GM12864 (cell line): ENCODE results near the gene SLC7A11.
"Not testable (repeated sequence)": the region's sequence is repeated elsewhere in the genome, so short reads cannot be mapped to it uniquely, and the experiment has no call there.

Experiments used
- DNase-seq: peaks from one replicate; pipeline ENCODE4 v3.0.0-alpha.2; 2011; ENCODE audit warnings: low read depth
- H3K4me3 ChIP-seq: 2 replicates; pipeline ENCODE4 v1.5.1; 2011; ENCODE audit warnings: mild to moderate bottlenecking, low read depth, low read length, control low read depth
- TF ChIP-seq, protein P1 (sequence below): IDR thresholded peaks from 2 replicates; pipeline ENCODE4 v1.5.1; 2011; ENCODE audit warnings: low read depth, mild to moderate bottlenecking, moderate library complexity, low read length, control low read depth, inconsistent platforms; ENCODE audit errors: missing control alignments

Gene SLC7A11

GRCh38 chr4:138238521-138239292 lies 3.4 kb downstream of the SLC7A11 start:
- H3K4me3 ChIP-seq: no peak overlapping the region; the same call in 1 of the 2 replicates

GRCh38 chr4:138237132-138237531 lies 5.0 kb downstream of the SLC7A11 start:
- not testable (repeated sequence) for H3K4me3 ChIP-seq

More at GRCh38 chr4:138238521-138239292, 3.4 kb downstream of the SLC7A11 start:
- no peak for DNase-seq
- TF ChIP-seq, protein P1, sequence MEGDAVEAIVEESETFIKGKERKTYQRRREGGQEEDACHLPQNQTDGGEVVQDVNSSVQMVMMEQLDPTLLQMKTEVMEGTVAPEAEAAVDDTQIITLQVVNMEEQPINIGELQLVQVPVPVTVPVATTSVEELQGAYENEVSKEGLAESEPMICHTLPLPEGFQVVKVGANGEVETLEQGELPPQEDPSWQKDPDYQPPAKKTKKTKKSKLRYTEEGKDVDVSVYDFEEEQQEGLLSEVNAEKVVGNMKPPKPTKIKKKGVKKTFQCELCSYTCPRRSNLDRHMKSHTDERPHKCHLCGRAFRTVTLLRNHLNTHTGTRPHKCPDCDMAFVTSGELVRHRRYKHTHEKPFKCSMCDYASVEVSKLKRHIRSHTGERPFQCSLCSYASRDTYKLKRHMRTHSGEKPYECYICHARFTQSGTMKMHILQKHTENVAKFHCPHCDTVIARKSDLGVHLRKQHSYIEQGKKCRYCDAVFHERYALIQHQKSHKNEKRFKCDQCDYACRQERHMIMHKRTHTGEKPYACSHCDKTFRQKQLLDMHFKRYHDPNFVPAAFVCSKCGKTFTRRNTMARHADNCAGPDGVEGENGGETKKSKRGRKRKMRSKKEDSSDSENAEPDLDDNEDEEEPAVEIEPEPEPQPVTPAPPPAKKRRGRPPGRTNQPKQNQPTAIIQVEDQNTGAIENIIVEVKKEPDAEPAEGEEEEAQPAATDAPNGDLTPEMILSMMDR: no peak

GRCh38 chr4:138236037-138236436 lies 6.1 kb downstream of the SLC7A11 start:
- H3K4me3 ChIP-seq: no peak overlapping the region

More at GRCh38 chr4:138237132-138237531, 5.0 kb downstream of the SLC7A11 start:
- DNase-seq: not testable (repeated sequence)

GRCh38 chr4:138235419-138235952 lies 6.7 kb downstream of the SLC7A11 start:
- TF ChIP-seq, protein P1: no peak
- no peak for DNase-seq

More at GRCh38 chr4:138236037-138236436, 6.1 kb downstream of the SLC7A11 start:
- TF ChIP-seq, protein P1: no peak
- DNase-seq: no peak

DNA sequence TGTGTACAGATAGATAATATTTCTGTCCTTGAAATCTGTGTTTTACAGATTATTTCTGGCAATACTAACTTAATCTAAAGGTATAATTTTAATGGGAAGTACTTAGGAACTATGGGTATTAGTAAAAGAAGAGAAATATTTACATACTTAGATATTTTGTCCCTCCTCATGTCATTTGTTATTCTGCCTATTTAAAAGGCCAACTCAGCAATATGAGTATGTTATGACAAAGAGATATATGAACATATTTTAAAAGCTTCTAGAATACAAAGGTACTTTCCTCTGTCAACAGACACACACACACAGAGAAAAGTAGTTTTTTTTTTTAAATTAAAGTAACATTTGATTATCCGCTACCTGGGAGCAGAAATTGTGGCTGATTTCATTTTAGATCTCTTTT lies 7.9 kb downstream of the SLC7A11 start:
- DNase-seq: no peak
- H3K4me3 ChIP-seq: no peak overlapping the region
- TF ChIP-seq, protein P1: no peak

More at GRCh38 chr4:138235419-138235952, 6.7 kb downstream of the SLC7A11 start:
- H3K4me3 ChIP-seq: no peak overlapping the region

DNA sequence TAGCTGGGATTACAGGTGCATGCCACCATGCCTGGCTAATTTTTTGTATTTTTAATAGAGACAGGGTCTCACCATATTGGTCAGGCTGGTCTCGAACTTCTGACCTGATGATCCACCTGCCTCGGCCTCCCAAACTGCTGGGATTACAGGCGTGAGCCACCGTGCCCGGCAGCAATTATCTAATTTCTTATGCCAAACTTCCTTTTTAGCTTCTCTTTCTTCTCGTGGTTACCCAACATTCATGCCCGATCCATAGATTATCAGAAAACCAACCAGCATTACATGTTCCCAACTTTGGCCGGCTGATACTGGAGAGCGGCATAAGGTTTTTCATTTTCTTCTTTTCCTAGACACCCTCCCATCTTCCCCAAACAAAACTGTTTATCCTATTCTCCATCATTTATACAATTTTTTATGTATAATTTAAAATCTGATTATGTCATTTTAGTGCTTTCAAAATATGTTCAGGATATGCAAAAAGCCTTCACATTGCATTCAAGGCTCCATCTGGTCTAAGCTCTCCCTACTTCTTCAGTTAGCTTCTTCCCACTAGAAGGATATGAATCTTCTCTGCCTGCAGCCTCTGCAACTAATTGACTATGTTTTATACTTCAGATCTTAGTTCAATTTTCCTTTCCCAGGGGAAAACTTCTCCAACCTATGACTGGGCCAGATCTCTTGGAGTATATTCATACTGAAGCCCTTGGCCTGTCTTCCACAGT lies 8.7 kb downstream of the SLC7A11 start:
- no peak for DNase-seq
- TF ChIP-seq, protein P1: no peak
- no peak overlapping the region for H3K4me3 ChIP-seq

- TF ChIP-seq, protein P1: no peak
- no peak for DNase-seq
- no peak overlapping the region for H3K4me3 ChIP-seq
These were observed 9.8 kb downstream of the SLC7A11 start for GRCh38 chr4:138232364-138232763.
